ENCODE measurements around the gene NAPEPLD.

NAPEPLD gene

GRCh38 chr7:103143868-103144267 is 5.0 kb downstream of the NAPEPLD start:
- DNase-seq (ENCODE audit: low spot score), result no peak

GRCh38 chr7:103142494-103142893 is 6.4 kb downstream of the NAPEPLD start:
- no peak for DNase-seq (ENCODE audit: low spot score)

- DNase-seq (ENCODE audit: low spot score), result no peak
Measured at GRCh38 chr7:103141753-103142404, 7.0 kb downstream of the NAPEPLD start.

GRCh38 chr7:103140685-103141084 is 8.2 kb downstream of the NAPEPLD start:
- no peak for DNase-seq (ENCODE audit: low spot score)

- DNase-seq (ENCODE audit: low spot score), result no peak
Measured at GRCh38 chr7:103140061-103140460, 8.8 kb downstream of the NAPEPLD start.

- DNase-seq (ENCODE audit: low spot score), result no peak
Measured at GRCh38 chr7:103134836-103135554, 13.9 kb downstream of the NAPEPLD start.

GRCh38 chr7:103132995-103133688 is 15.8 kb downstream of the NAPEPLD start:
- DNase-seq (ENCODE audit: low spot score), result no peak

- no peak for DNase-seq (ENCODE audit: low spot score)
Measured at GRCh38 chr7:103130901-103131624, 17.8 kb downstream of the NAPEPLD start.

- no peak for DNase-seq (ENCODE audit: low spot score)
Measured at GRCh38 chr7:103129702-103130549, 19.0 kb downstream of the NAPEPLD start.

- DNase-seq (ENCODE audit: low spot score), result peak; percentile 97
Measured at GRCh38 chr7:103127006-103127405, 21.9 kb downstream of the NAPEPLD start.

- no peak for DNase-seq (ENCODE audit: low spot score)
Measured at GRCh38 chr7:103124429-103124979, 24.4 kb downstream of the NAPEPLD start.

GRCh38 chr7:103123529-103123928 is 25.4 kb downstream of the NAPEPLD start:
- no peak for DNase-seq (ENCODE audit: low spot score)

- no peak for DNase-seq (ENCODE audit: low spot score)
Measured at GRCh38 chr7:103121641-103122040, 27.3 kb downstream of the NAPEPLD start.

- no peak for DNase-seq (ENCODE audit: low spot score)
Measured at GRCh38 chr7:103120362-103120761, 28.5 kb downstream of the NAPEPLD start.

- DNase-seq (ENCODE audit: low spot score), result no peak
Measured at GRCh38 chr7:103119791-103120291, 29.1 kb downstream of the NAPEPLD start.

GRCh38 chr7:103117465-103117864 is 31.4 kb downstream of the NAPEPLD start:
- DNase-seq (ENCODE audit: low spot score), result peak; percentile 66

- DNase-seq (ENCODE audit: low spot score), result peak; percentile 96
Measured at GRCh38 chr7:103116991-103117390, 31.9 kb downstream of the NAPEPLD start.

- DNase-seq (ENCODE audit: low spot score), result no peak
Measured at GRCh38 chr7:103116511-103116910, 32.4 kb downstream of the NAPEPLD start.

- DNase-seq (ENCODE audit: low spot score), result no peak
Measured at GRCh38 chr7:103115771-103116170, 33.1 kb downstream of the NAPEPLD start.

GRCh38 chr7:103114576-103115008 is 34.3 kb downstream of the NAPEPLD start:
- peak; percentile 92 for DNase-seq (ENCODE audit: low spot score)

- DNase-seq (ENCODE audit: low spot score), result no peak
Measured at GRCh38 chr7:103113164-103113563, 35.7 kb downstream of the NAPEPLD start.
